GM23338 (cell line): ENCODE data around the gene ECE2. TPM values are rescaled to one million over a fixed set of nuclear protein-coding genes. Genes with fewer than 3 reads are reported as not detected.

Experiments used
- ATAC-seq: fragments of 200-7000 bp; cut with Tn5 transposase; 3 replicates; pipeline ENCODE4 v1.9.1; 2020
- DNase-seq: peaks from one replicate; pipeline ENCODE4 v3.0.0-alpha.2; 2015; ENCODE audit warnings: low spot score
- H2AFZ ChIP-seq: fragments of 200-600 bp; sonication (generic); 2 replicates; pipeline ENCODE4 v1.8.0; 2016; ENCODE audit warnings: antibody characterized with exemption, mild to moderate bottlenecking, moderate library complexity
- H3F3A ChIP-seq: fragments of 200-600 bp; sonication (generic); replicated peaks from 2 replicates; pipeline ENCODE4 v1.8.0; 2017; ENCODE audit warnings: antibody characterized with exemption, mixed run types, low read depth
- H3K27ac ChIP-seq: fragments of 200-600 bp; sonication (generic); 2 replicates; pipeline ENCODE4 v1.6.1; 2016; ENCODE audit warnings: low read depth
- H3K27me3 ChIP-seq: fragments of 200-600 bp; sonication (generic); 2 replicates; pipeline ENCODE4 v1.8.0; 2016; ENCODE audit warnings: mild to moderate bottlenecking, mixed run types, moderate library complexity; ENCODE audit not compliant: insufficient read depth
- H3K36me3 ChIP-seq: fragments of 200-600 bp; sonication (generic); 2 replicates; pipeline ENCODE4 v1.8.0; 2016; ENCODE audit warnings: mild to moderate bottlenecking; ENCODE audit not compliant: insufficient read depth
- H3K4me1 ChIP-seq: fragments of 200-600 bp; sonication (generic); 2 replicates; pipeline ENCODE4 v1.8.0; 2016; ENCODE audit warnings: mild to moderate bottlenecking, moderate library complexity; ENCODE audit not compliant: insufficient read depth
- H3K4me2 ChIP-seq: fragments of 200-600 bp; sonication (generic); 2 replicates; pipeline ENCODE4 v1.7.1; 2017; ENCODE audit warnings: mixed run types
- H3K4me3 ChIP-seq: fragments of 200-600 bp; sonication (generic); 2 replicates; pipeline ENCODE4 v1.6.1; 2016; ENCODE audit warnings: mixed run types
- H3K79me2 ChIP-seq: fragments of 200-600 bp; sonication (generic); replicated peaks from 2 replicates; pipeline ENCODE4 v1.8.0; 2017; ENCODE audit warnings: mild to moderate bottlenecking; ENCODE audit not compliant: insufficient read depth
- H3K9me2 ChIP-seq: fragments of 200-600 bp; sonication (generic); 2 replicates; pipeline ENCODE4 v1.8.0; 2017; ENCODE audit not compliant: insufficient read depth
- H4K20me1 ChIP-seq: fragments of 200-600 bp; sonication (generic); replicated peaks from 2 replicates; pipeline ENCODE4 v1.8.0; 2017; ENCODE audit warnings: mild to moderate bottlenecking; ENCODE audit not compliant: insufficient read depth
- H3K27ac Mint-ChIP-seq: 2 replicates; pipeline ENCODE4 v1.8.0; 2020; ENCODE audit warnings: inconsistent platforms, mild to moderate bottlenecking, moderate library complexity, mixed read lengths
- H3K27me3 Mint-ChIP-seq: 3 replicates; pipeline ENCODE4 v1.8.0; 2022; ENCODE audit warnings: low read depth, mild to moderate bottlenecking, moderate library complexity, mixed read lengths, inconsistent platforms; ENCODE audit not compliant: insufficient read depth, poor library complexity
- H3K36me3 Mint-ChIP-seq: 3 replicates; pipeline ENCODE4 v1.8.0; 2021; ENCODE audit warnings: low read depth, mild to moderate bottlenecking, inconsistent platforms, moderate library complexity, mixed read lengths
- H3K4me1 Mint-ChIP-seq: 3 replicates; pipeline ENCODE4 v1.8.0; 2020; ENCODE audit warnings: mild to moderate bottlenecking, inconsistent platforms, mixed read lengths
- H3K4me3 Mint-ChIP-seq: 3 replicates; pipeline ENCODE4 v1.8.0; 2021; ENCODE audit warnings: moderate library complexity, mild to moderate bottlenecking, inconsistent platforms, mixed read lengths
- H3K9me3 Mint-ChIP-seq: 3 replicates; pipeline ENCODE4 v1.8.0; 2020; ENCODE audit warnings: moderate library complexity, mild to moderate bottlenecking, inconsistent platforms, mixed read lengths
- CREB1 ChIP-seq: fragments of 250-450 bp; sonication (Bioruptor Pico); IDR thresholded peaks from 2 replicates; pipeline ENCODE4 v1.5.0; 2020; ENCODE audit warnings: low read depth, mild to moderate bottlenecking, moderate library complexity
- CTCF ChIP-seq, 2 experiments: fragments of 200-600 bp in 1 of 2; sonication (generic) in 1 of 2; conservative IDR thresholded peaks; 2 replicates each; pipeline versions ENCODE4 v1.5.1 to v1.6.1; 2016 to 2017; ENCODE audit warnings: antibody characterized with exemption in 2 of 2, low read depth in 2 of 2, mild to moderate bottlenecking in 2 of 2, moderate library complexity in 1 of 2
- ETS1 ChIP-seq: IDR thresholded peaks from 2 replicates; pipeline ENCODE4 v1.6.1; 2016; ENCODE audit warnings: antibody characterized with exemption
- EZH2 ChIP-seq: fragments of 200-600 bp; sonication (generic); IDR thresholded peaks from one replicate; pipeline ENCODE4 v1.8.0; 2017; ENCODE audit warnings: antibody characterized with exemption, mild to moderate bottlenecking, low read depth; ENCODE audit not compliant: unreplicated experiment
- EZH2phosphoT487 ChIP-seq: fragments of 200-600 bp; sonication (generic); IDR thresholded peaks from one replicate; pipeline ENCODE4 v1.8.1; 2018; ENCODE audit warnings: antibody characterized with exemption; ENCODE audit not compliant: unreplicated experiment
- JUNB ChIP-seq: IDR thresholded peaks from one replicate; pipeline ENCODE4 v1.6.1; 2016; ENCODE audit warnings: antibody characterized with exemption; ENCODE audit not compliant: unreplicated experiment
- NANOG ChIP-seq: IDR thresholded peaks from 2 replicates; pipeline ENCODE4 v1.6.1; 2016; ENCODE audit warnings: antibody characterized with exemption, borderline replicate concordance
- POLR2AphosphoS5 ChIP-seq: IDR thresholded peaks from 2 replicates; pipeline ENCODE4 v1.6.1; 2016; ENCODE audit warnings: antibody characterized with exemption, low read depth
- REST ChIP-seq: IDR thresholded peaks from one replicate; pipeline ENCODE4 v1.6.1; 2018; ENCODE audit warnings: antibody characterized with exemption; ENCODE audit not compliant: unreplicated experiment
- STAT1 ChIP-seq: IDR thresholded peaks from one replicate; pipeline ENCODE4 v1.6.1; 2016; ENCODE audit warnings: antibody characterized with exemption; ENCODE audit not compliant: unreplicated experiment
- ZNF114 ChIP-seq: fragments of 250-450 bp; sonication (Bioruptor Pico); IDR thresholded peaks from 2 replicates; pipeline ENCODE4 v1.5.0; 2020; ENCODE audit warnings: mild to moderate bottlenecking, moderate library complexity
- ZNF331 ChIP-seq: fragments of 250-450 bp; sonication (Bioruptor Pico); IDR thresholded peaks from 2 replicates; pipeline ENCODE4 v1.5.0; 2020; ENCODE audit warnings: low read depth, mild to moderate bottlenecking, moderate library complexity
- ZNF462 ChIP-seq: fragments of 250-450 bp; sonication (Bioruptor Pico); IDR thresholded peaks from 2 replicates; pipeline ENCODE4 v1.5.0; 2020; ENCODE audit warnings: mild to moderate bottlenecking, moderate library complexity
- polyA plus RNA-seq: library from polyadenylated mRNA; unstranded; fragments of >200 nt; fragmentation: Nextera tagmentation; extraction: Ambion mirVana; gene quantifications from 2 replicates; pipeline ENCODE4 v1.2.1, GENCODE V29; 2016
- total RNA-seq: library from RNA; depleted of rRNA; stranded (reverse); fragments of >200 nt; shearing (Covaris generic); gene quantifications from 2 replicates; pipeline ENCODE4 v1.2.3, GENCODE V29; 2014

The ECE2 gene
- total and polyA plus RNA-seq, 2 experiments from 2014 or later, result 0.24 to 0.48 TPM

- Mint-ChIP-seq H3K36me3 (peaks cover 68% of the 10 kb centered on the region), H3K4me1 (peaks cover 27% of the 10 kb centered on the region), H3K27ac (peak overlapping the region; percentile 9; the same call in 1 of the 2 replicates), H3K27me3 (peaks cover 36% of the 10 kb centered on the region), H3K9me3 (peaks cover 3% of the 10 kb centered on the region; the same call in 1 of the 3 replicates), H3K4me3 (no peak overlapping the region; the same call in 2 of the 3 replicates)
- TF ChIP-seq POLR2AphosphoS5, result no peak
- no peak for TF ChIP-seq EZH2phosphoT487
- no peak for TF ChIP-seq STAT1
- TF ChIP-seq EZH2, result no peak
- no peak for TF ChIP-seq CTCF (conservative IDR thresholded peaks at IDR 0.05; ENCODE audit: low read depth in 2 of 2)
- no peak for TF ChIP-seq CREB1 (CRISPR knock-in tag)
- no peak for TF ChIP-seq ZNF114
- no peak for TF ChIP-seq ETS1
- TF ChIP-seq NANOG, result no peak
- no peak for TF ChIP-seq ZNF331 (CRISPR knock-in tag)
- no peak for TF ChIP-seq JUNB
- no peak for TF ChIP-seq ZNF462 (CRISPR knock-in tag)
- no peak for TF ChIP-seq REST
- no peak overlapping the region for H3K4me3 ChIP-seq
- H3K79me2 ChIP-seq, result peaks cover 32% of the 10 kb centered on the region
- peak overlapping the region; percentile 69; the same call in 1 of the 2 replicates for H3K27ac ChIP-seq
- no peak overlapping the region for H3K4me2 ChIP-seq
- peaks cover 20% of the 10 kb centered on the region for H3K4me1 ChIP-seq
- H3K9me2 ChIP-seq, result no peaks in the 10 kb centered on the region
- H3F3A ChIP-seq, result peaks cover 62% of the 10 kb centered on the region
- H2AFZ ChIP-seq, result no peak overlapping the region
- H4K20me1 ChIP-seq, result peaks cover 48% of the 10 kb centered on the region
- DNase-seq (no peak), ATAC-seq (no peak)
- H3K27me3 ChIP-seq, result no peaks in the 10 kb centered on the region
- H3K36me3 ChIP-seq, result peaks cover 48% of the 10 kb centered on the region
These were observed 57.9 kb downstream of the ECE2 start for GRCh38 chr3:184333700-184334099.
